NAMALWA (cell line): Measurements from ENCODE around the gene EDN2.

Experiments used
- DNase-seq: peaks from one replicate; pipeline ENCODE4 v3.0.0-alpha.2; 2015; ENCODE audit warnings: low spot score

The EDN2 gene

DNA sequence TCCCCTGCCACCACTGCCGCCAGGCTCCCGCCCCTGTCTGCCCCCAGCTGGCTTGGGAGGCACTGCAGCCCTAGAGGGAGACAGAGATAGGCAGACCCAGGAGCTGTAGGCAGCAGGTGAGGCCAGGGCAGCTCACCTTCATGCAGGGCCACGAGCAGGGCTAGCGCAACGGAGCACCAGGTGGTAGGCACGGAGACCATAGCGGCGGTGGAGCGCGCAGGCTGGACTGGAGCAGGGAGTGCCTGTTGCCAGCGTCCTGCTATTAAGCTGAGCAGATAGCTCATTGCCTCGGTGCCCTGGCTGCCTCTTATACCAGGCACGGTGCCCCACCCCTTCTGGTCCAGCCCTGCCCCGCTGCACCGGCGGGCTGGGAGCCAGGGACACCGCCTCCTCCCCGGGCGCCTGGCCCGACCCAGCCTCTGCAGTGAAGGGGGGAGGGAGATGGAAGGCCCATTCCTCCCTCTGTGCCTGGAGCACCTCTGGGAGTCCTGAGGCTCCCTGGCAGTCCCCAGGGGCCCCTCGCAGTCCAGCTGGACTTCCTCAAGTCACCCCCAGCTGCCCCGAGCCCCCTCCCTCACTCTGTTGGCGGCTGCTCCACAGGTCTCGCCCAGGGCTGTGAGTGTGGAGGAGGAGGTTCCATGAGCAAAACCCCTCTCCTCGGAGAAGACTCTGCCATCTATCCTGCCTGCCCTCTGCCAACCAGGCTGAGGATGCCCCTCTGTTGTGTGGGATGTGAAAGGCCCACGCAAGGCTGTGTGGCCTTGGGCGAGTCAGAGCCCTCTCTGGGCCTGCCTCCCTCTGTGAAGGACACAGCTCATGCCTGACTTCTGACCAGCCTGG lies at the start of gene EDN2:
TSS of gene EDN2 (minus strand) at position 282 of the 840 bp plus-strand sequence. CDS start at position 200, 82 bp downstream.
- peak; percentile 44 for DNase-seq

DNA sequence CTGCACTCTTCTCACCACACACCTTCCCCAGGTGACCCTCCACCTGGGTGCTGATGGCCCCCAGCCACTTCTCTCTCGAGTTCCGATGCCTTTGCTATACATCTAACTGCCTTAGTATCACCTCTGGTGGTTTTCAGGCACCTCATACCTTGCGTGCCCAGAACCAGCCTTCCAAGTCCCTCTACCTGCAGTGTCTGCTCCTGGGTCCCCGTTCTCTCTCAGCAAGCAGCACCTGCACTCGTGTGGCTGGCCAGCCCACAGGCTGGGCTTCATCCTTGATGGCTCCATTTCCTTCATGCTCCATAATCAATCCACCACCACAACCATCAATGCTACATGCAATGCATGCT lies 49.2 kb upstream of the EDN2 start:
- DNase-seq: no peak

GRCh38 chr1:41533016-41533730 lies 48.7 kb upstream of the EDN2 start:
- no peak for DNase-seq

GRCh38 chr1:41532206-41532975 lies 47.9 kb upstream of the EDN2 start:
- no peak for DNase-seq

- DNase-seq: no peak
Observed at GRCh38 chr1:41530411-41530810, 45.9 kb upstream of the EDN2 start.

DNA sequence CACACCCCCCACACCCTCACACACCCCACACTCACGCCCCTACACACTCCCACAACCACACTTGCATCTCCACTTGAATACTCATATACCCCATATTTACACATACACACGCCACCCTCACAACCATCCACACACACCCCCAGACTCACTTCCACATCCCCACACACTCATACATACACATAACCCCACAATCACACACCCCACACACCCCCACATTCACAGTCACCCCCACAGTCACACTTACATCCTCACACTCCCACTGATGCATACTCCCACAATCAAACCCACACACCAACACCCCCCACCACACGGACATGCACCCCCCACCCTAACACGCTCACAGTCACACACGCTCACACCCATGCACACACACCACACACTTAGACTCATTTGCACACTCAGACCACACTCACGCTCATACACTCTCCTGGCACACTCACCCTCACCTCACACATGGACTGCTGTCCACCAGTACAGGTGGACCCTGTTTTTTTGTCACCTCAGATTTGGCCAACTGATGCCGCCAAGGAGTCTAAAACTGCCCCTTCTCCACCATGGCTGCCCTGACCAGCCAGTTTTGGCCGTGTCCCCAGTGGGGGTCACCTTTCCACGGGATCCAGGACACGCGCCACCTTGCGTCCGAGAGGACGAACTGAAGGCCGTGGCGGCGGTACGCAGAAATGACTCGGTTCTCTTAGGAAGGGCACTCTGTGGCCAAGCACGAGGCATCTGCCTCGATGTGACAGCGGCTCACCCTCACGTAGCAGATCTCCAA lies 45.3 kb upstream of the EDN2 start:
- DNase-seq: no peak

- DNase-seq: no peak
Observed at GRCh38 chr1:41528726-41529605, 44.5 kb upstream of the EDN2 start.

DNA sequence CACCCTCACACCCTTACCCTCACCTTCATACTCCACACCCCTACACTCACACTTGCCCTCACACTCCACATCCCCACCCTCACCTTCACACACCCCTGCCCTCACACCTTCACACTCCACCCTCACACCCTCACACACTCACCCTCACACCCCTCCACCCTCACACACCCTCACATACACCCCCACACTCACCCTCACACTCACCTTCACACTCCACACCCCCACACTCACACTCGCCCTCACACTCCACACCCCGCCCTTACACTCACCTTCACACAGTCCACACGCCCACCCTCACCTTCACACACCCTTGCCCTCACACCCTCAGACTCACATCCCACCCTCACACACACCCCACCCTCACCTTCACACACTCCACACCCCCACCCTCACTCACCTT lies 43.6 kb upstream of the EDN2 start:
- no peak for DNase-seq

- DNase-seq: no peak
Observed at GRCh38 chr1:41526956-41527561, 42.6 kb upstream of the EDN2 start.

- no peak for DNase-seq
Observed at GRCh38 chr1:41525891-41526587, 41.6 kb upstream of the EDN2 start.

GRCh38 chr1:41524676-41525675 lies 40.5 kb upstream of the EDN2 start:
- DNase-seq: no peak

GRCh38 chr1:41523949-41524675 lies 39.6 kb upstream of the EDN2 start:
- DNase-seq: no peak

- no peak for DNase-seq
Observed at GRCh38 chr1:41523071-41523470, 38.6 kb upstream of the EDN2 start.

- no peak for DNase-seq
Observed at GRCh38 chr1:41521766-41522165, 37.3 kb upstream of the EDN2 start.

- no peak for DNase-seq
Observed at GRCh38 chr1:41520951-41521752, 36.7 kb upstream of the EDN2 start.

GRCh38 chr1:41519667-41520066 lies 35.2 kb upstream of the EDN2 start:
- no peak for DNase-seq

GRCh38 chr1:41518471-41518870 lies 34.0 kb upstream of the EDN2 start:
- no peak for DNase-seq
